Hematopoietic multipotent progenitor cell treated with erythropoietin and hydrocortisone succinate and interleukin-3 and kit ligand, for 6 days (in vitro differentiated cells): Measurements from ENCODE around the gene SSR4.

Experiments used
- DNase-seq: peaks from one replicate; pipeline ENCODE4 v3.0.0-alpha.2; 2015

The SSR4 gene

GRCh38 chrX:153782313-153782712 lies 12.2 kb upstream of the SSR4 start:
- peak; percentile 27 for DNase-seq

DNA sequence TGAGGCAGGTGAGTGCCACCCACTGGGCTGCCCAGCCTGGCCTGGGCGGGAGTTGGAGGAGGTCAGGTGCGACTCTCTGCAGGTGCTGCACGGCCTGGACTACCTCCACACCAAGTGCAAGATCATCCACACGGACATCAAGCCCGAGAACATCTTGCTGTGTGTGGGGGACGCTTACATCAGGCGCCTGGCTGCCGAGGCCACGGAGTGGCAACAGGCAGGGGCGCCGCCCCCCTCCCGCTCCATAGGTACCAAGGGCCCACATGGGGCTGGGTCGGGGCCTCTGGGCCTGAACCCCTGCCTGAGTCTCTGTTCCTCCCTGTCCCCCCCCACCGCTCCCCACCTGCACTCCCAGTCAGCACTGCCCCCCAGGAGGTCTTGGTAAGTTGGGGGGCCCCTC lies 11.6 kb upstream of the SSR4 start:
- DNase-seq, result no peak

- DNase-seq, result no peak
Observed at GRCh38 chrX:153783378-153784013, 11.0 kb upstream of the SSR4 start.

- DNase-seq, result no peak
Observed at GRCh38 chrX:153784325-153784967, 10.0 kb upstream of the SSR4 start.

- no peak for DNase-seq
Observed at GRCh38 chrX:153786669-153787068, 7.8 kb upstream of the SSR4 start.

- DNase-seq, result no peak
Observed at GRCh38 chrX:153789654-153790053, 4.8 kb upstream of the SSR4 start.

DNA sequence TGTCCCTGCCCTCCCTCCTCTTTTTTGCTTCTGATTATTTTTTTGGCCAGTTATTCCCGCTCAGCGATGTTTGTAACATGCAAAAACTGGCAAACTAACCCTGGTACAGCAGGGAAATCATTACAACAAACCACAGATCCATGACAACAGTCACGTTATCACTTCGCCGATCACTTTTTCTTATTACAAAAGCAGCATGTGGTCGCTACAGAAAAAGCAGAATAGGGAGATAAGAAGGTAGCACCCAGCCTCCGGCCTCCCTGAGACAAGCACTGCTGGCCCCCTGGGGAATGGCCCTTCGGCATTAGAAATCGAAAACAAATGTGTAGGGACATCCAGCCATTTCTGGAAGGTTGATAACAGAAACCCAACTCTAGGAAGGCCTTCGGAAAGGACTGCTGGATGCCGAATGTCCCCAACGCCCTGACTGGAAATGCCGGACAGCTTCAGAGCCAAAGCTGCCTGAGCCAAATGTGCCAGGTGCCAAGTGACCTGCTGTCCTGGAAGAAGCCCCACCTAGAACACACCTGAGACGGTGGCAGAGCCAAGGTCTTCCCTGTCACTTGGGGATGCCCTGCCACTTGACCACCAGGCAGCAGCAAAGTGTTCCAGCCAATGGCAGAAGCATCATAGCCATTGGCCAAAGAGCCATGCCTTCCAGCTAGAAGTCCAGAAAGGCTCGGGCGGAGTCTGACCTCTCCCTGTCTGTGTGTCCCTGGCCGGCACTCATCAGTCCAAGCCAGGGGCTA lies 3.2 kb upstream of the SSR4 start:
- DNase-seq, result peak; percentile 66

DNA sequence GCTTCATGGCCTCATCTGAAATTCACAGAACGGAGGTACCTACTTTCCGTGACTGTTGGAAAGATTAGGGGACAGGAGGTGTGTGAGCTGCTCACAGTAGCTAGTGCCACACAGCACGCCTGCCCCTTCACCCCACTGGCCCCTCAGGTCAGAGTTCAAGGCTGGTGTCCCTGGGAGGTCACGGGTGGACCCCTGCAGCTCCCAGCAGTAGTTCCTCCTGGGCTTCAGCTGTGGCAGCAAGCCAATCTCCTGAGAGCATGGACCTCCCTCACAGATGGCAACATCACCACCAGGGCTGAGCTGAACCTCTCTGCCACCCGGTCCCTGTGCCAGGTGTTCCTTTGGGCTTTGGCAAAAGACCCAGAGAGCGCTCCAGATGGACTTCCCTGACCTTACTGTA lies 2.1 kb upstream of the SSR4 start:
- no peak for DNase-seq

- DNase-seq, result no peak
Observed at GRCh38 chrX:153793291-153793690, 1.2 kb upstream of the SSR4 start.

GRCh38 chrX:153794897-153795816 lies 689 bp downstream of the SSR4 start:
- peak; percentile 22 for DNase-seq

DNA sequence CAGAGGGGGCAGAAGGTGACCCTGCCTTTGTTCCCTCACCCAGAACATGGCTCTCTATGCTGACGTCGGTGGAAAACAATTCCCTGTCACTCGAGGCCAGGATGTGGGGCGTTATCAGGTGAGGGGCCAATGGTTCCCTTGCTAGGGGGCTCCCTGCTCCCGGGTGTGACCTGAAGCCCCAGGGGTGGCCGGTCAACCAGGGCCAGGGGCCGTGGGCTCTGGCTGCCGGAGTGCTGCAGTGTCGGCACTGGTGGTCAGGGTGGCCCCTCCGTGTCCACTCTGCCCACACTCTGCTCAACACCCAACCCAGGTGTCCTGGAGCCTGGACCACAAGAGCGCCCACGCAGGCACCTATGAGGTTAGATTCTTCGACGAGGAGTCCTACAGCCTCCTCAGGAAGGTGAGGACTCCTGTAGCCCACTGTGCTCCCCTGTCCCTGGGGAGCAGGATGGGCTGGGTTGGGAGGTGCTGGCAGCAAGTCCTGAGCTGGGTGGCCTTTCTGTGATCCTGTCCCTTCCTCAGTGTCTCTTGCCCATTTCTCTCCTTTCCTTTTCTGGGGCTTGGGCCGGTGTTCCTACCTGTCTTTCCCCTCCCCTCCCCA lies 3.0 kb downstream of the SSR4 start:
- DNase-seq, result no peak

GRCh38 chrX:153799326-153799725 lies 4.9 kb downstream of the SSR4 start:
- no peak for DNase-seq

GRCh38 chrX:153800177-153800722 lies 5.8 kb downstream of the SSR4 start:
- DNase-seq, result no peak

GRCh38 chrX:153800746-153801145 lies 6.3 kb downstream of the SSR4 start:
- DNase-seq, result no peak

DNA sequence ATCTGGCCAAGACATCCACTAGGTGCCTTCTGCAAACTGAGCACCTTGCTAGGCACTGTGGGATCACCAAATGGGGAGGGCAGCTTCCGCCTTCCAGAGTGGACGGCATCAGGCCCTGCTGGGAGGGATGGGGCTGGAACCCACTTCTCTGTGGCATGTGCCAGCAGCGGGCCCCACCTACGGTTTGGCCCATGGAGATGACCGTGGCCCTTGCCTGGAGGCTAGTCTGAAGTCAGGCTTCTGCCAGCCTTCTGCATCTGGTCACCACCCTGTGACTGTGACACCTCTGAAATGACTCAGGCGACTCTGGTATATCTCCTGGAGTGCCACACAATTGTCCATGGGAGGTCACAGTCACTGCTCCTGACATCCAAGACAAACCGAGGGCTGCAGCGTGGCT lies 7.2 kb downstream of the SSR4 start:
- no peak for DNase-seq

DNA sequence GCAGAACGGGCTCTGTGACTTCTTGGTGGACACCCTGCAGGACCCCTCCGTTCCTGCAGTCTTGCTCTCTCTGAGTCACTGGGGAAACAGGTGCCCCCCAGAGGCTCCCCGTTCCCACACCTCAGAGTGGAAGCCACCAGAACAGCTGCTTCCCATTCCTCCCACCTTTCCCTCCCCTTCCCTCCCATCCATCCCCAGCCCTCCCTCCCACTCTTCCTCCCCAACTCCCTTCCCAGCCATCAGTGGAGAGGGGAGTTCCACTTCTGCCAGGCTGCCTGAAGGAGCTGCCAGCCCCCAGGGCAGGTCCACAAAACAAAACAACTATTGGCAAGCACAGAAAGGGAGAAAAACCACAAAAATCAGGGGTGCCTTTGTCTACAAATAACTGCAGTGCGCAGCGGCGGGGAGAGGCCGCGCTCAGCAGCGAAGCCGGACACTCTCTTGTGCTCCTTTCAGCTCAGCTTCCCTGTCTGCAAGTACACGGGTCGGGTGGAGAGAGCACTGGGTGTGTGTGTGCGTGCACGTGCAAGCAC lies 8.1 kb downstream of the SSR4 start:
- no peak for DNase-seq

GRCh38 chrX:153803211-153804099 lies 9.0 kb downstream of the SSR4 start:
- DNase-seq, result no peak

GRCh38 chrX:153804100-153804595 lies 9.7 kb downstream of the SSR4 start:
- no peak for DNase-seq

DNA sequence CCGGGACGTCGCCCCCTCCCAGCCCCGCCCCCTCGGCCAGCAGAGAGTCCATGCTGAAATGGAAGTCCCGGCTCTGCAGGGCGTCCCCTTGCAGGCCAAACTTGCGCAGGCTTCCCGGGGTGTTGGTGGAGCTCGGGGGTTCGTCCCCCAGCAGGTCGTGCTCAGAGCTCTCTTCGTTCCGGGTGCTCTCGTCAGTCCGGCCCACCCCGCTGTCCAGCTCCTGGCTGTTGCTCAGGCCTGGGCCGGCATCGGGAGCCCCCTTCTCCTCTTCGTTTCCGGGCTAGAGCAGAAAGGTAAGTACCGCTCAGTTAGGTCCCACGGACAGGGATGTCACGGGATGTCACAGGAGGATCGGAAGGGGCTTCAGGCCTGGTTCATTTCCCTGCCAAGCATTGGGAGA lies 10.2 kb downstream of the SSR4 start:
- DNase-seq, result no peak

- no peak for DNase-seq
Observed at GRCh38 chrX:153805436-153805835, 11.0 kb downstream of the SSR4 start.
